Heart right ventricle (tissue), 16 donors: ENCODE measurements around the gene MMP11. TPM values are rescaled to one million over a fixed set of nuclear protein-coding genes. Genes with fewer than 3 reads are reported as not detected.

Experiments
- ATAC-seq, 8 donors: fragments of 200-7000 bp; cut with Tn5 transposase; one replicate each; pipeline ENCODE4 v1.9.1; 2020; ENCODE audit warnings: mild to moderate bottlenecking in 8 of 8, moderate library complexity in 8 of 8, moderate number of reproducible peaks in 1 of 8
- DNase-seq, 2 donors: peaks; one replicate each; pipeline ENCODE4 v3.0.0-alpha.2; 2020
- H3K27ac ChIP-seq, 10 donors: fragments of 200-600 bp; sonication (generic) in 2 of 10; one replicate each; pipeline versions ENCODE4 v1.5.0 to v1.8.0; 2020 to 2022; ENCODE audit warnings: mild to moderate bottlenecking in 3 of 10
- H3K27me3 ChIP-seq, 7 donors: fragments of 200-600 bp; one replicate each; pipeline ENCODE4 v1.8.0; 2021 to 2022; ENCODE audit warnings: mild to moderate bottlenecking in 2 of 7
- H3K36me3 ChIP-seq, 9 donors: fragments of 200-600 bp; sonication (generic) in 1 of 9; one replicate each; pipeline versions ENCODE4 v1.5.0 to v1.8.0; 2020 to 2022; ENCODE audit warnings: mild to moderate bottlenecking in 2 of 9
- H3K4me1 ChIP-seq, 9 donors: fragments of 200-600 bp; sonication (generic) in 1 of 9; one replicate each; pipeline versions ENCODE4 v1.5.0 to v1.8.0; 2020 to 2022; ENCODE audit warnings: mild to moderate bottlenecking in 4 of 9
- H3K4me3 ChIP-seq, 10 donors: fragments of 200-600 bp; sonication (generic) in 2 of 10; one replicate each; pipeline versions ENCODE4 v1.5.0 to v1.8.0; 2020 to 2022; ENCODE audit warnings: mild to moderate bottlenecking in 7 of 10, moderate library complexity in 2 of 10
- H3K9me3 ChIP-seq, 11 donors: fragments of 200-600 bp in 10 of 11; sonication (generic) in 2 of 11; one replicate each; pipeline versions ENCODE4 v1.5.0 to v1.8.0; 2013 to 2022; ENCODE audit warnings: mild to moderate bottlenecking in 2 of 11, control low read depth in 1 of 11, moderate library complexity in 1 of 11
- WGBS, 2 donors: extraction: QIAGEN DNeasy Blood & Tissue Kit; methylation state at CpG; one replicate each; pipeline ENCODE4 v1.1.7; 2013; ENCODE audit warnings: inconsistent platforms in 1 of 2; 5-methylcytosine and 5-hydroxymethylcytosine counted together
- intact Hi-C, 10 donors: fragments of 100-400 bp; cut with DNase I; formaldehyde crosslinking; loops; one replicate each; pipeline versions ENCODE4 v1.11.1 to v1.14.2; 2022
- polyA plus RNA-seq, 2 donors: library from polyadenylated mRNA; stranded (reverse); fragments of 200-250 nt; gene quantifications; one replicate each; pipeline ENCODE4 v1.2.3, GENCODE V29; 2013
- total RNA-seq, 10 donors: library from RNA; stranded (reverse); fragmentation: NEBNext Ultra II Directional in 3 of 10; extraction: Animal tissue kit (Norgen Biotek cat#: 25700) in 3 of 10; gene quantifications; one replicate each; pipeline versions ENCODE4 v1.2.1 to v1.2.4, GENCODE V29; 2021 to 2023
- TF ChIP-seq, protein P1 (sequence below), 9 donors: fragments of 200-600 bp; sonication (generic) in 2 of 9; IDR thresholded peaks; one replicate each; pipeline versions ENCODE4 v1.5.0 to v1.8.0; 2021 to 2022; ENCODE audit warnings: antibody characterized with exemption in 9 of 9, mild to moderate bottlenecking in 5 of 9, moderate library complexity in 1 of 9
- donor health status: Arrhythmogenic right ventricular cardiomyopathy.
- donor health status: ischemic (EF 13 %, LVEDD 7.1; RV severe dilation, severe dysfunction).
- donor health status: healthy with polysubstance abuse.
- donor health status: DM: no; HTN: yes; CAD: no.
- donor health status: DM: no; HTN: no; CAD: no.
- donor health status: ischemic (EF 25% LVEDD 6.9; RV normal size, moderate dysfunction).
- donor health status: ischemic (EF 25% LVEDD 5.7; RV mildly dilated, moderate dysfunction).
- donor health status: healthy.
- donor health status: DM: yes; HTN: yes; CAD: no.
- donor health status: Ischemic cardiomyopathy.
- donor health status: ischemic (EF 35%, LVEDD 5.7; RV mildly dilated, moderate dysfunction).
- donor health status: nonischemic (EF 11% LVEDD 7.7; RV severe dilation, severe dysfunction).
- donor health status: DM: yes; HTN: yes; CAD: no.
- donor health status: PGD.
- donor health status: ischemic (EF 29% LVEDD 5.4; RV normal size, mild dysfunction).
- donor health status: nonischemic (EF 23%, LVEDD 6.1; RV moderate dilation, normal function).

The MMP11 gene
- total and polyA plus RNA-seq, 12 donors: 3.5 to 23.4 (median 7.9) TPM

DNA sequence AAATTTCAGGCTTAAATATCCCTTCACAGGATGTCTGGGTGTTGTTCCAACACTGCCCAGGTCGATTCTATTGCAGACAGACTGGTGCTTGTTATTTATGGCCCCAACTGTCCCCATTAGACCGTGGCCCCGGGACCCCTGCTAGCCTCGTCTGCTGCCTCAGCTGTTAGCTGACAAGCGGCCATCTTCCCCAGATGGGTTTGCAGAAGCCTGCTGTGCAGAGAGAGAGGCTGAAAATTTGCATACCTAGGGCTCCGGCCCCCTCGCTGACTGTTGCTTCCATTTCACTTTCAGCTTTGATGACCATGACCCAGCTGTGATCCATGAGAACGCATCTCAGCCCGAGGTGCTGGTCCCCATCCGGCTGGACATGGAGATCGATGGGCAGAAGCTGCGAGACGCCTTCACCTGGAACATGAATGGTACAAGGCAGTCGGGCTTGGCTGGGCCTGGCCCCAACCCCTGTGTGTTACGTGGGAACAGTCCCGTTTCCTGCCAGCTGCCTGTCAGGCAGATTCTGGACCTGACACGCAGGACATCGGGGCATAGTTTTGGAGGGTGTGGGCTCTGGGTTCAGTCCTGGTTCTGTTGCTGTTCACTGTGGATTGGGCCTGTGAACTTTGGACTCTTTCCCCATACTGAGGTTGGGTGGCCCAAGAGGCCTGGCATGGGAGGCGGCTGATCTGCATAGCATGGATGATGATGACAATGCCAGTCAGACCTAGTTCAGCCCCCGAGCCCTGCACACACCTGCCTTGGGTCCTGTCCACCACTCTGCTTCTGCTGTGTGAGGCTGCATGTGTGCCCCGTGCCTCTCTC, 30.6 kb downstream of the MMP11 start:
- peak in 1 of 8 donors; percentile 23 for ATAC-seq
- DNase-seq: no peak
- Histone ChIP-seq H3K36me3 (peaks cover 0 to 100% (median 63%) of the 10 kb centered on the region in 9 donors), H3K9me3 (no peaks in the 10 kb centered on the region), H3K4me1 (no peaks in the 10 kb centered on the region), H3K27me3 (no peaks in the 10 kb centered on the region), H3K4me3 (no peak overlapping the region), H3K27ac (no peak overlapping the region)
- intact Hi-C loops: no loop called here
- WGBS, 2 donors: 82% methylated on average over 21 of the region's 21 CpGs
- TF ChIP-seq, protein P1, sequence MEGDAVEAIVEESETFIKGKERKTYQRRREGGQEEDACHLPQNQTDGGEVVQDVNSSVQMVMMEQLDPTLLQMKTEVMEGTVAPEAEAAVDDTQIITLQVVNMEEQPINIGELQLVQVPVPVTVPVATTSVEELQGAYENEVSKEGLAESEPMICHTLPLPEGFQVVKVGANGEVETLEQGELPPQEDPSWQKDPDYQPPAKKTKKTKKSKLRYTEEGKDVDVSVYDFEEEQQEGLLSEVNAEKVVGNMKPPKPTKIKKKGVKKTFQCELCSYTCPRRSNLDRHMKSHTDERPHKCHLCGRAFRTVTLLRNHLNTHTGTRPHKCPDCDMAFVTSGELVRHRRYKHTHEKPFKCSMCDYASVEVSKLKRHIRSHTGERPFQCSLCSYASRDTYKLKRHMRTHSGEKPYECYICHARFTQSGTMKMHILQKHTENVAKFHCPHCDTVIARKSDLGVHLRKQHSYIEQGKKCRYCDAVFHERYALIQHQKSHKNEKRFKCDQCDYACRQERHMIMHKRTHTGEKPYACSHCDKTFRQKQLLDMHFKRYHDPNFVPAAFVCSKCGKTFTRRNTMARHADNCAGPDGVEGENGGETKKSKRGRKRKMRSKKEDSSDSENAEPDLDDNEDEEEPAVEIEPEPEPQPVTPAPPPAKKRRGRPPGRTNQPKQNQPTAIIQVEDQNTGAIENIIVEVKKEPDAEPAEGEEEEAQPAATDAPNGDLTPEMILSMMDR (IDR thresholded peaks at IDR 0.05): no peak

DNA sequence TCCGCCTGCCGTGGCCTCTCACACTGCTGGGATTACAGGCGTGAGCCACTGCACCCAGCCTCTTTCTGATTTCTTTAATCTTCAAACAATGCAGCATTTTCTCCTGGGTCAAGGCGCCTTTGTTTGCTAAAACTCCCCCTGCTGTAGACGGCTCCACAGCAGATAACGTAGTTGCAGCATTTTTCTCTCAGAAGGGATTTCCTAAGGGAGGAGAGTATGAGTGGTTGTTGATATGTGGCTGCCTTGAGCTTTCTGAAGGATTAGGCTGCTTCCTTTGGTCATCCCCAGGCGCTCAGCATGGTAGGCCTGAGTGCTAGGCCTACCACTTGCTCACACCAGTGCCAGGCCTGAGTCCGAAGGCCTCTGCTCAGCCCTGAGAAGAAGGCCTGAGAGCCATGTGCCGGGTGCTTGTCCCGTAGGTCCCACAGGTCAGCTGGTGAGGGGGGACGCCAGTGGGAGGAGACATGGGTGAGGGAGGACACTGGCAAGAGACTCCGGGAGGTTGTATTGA, 32.2 kb downstream of the MMP11 start:
- Histone ChIP-seq H3K4me3 (no peak overlapping the region), H3K4me1 (no peaks in the 10 kb centered on the region), H3K27ac (no peak overlapping the region), H3K27me3 (no peaks in the 10 kb centered on the region), H3K9me3 (no peaks in the 10 kb centered on the region), H3K36me3 (peaks cover 0 to 100% (median 56%) of the 10 kb centered on the region in 9 donors)
- intact Hi-C loops: no loop called here
- DNase-seq (no peak), ATAC-seq (peak in 3 of 8 donors; percentile 8 to 24 (median 18))
- TF ChIP-seq, protein P1 (IDR thresholded peaks at IDR 0.05): no peak
- WGBS, 2 donors: 67 to 74% methylated on average over 12 of the region's 12 CpGs

DNA sequence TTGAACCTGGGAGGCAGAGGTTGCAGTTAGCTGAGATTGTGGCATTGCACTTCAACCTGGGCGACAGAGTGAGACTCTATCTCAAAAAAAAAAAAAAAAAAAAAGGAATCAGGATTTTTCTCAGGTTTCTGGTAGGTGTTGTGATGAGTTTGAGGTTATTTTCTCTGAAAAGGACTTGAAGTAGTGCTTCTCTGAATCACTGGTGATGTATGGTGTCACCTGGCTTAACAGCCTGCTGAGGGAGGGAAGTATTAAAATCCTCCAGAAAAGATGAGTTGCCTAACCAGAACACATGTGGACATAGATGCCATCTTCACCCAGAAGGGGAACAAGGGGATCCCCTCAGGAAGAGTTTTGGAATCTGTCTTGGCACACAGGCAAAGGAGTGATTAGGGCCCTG, 34.2 kb downstream of the MMP11 start:
- H3K9me3 ChIP-seq: no peaks in the 10 kb centered on the region
- ATAC-seq (no peak), DNase-seq (no peak)
- peaks cover 0 to 100% (median 48%) of the 10 kb centered on the region in 9 donors for H3K36me3 ChIP-seq
- H3K4me3 ChIP-seq: no peak overlapping the region
- no peaks in the 10 kb centered on the region for H3K4me1 ChIP-seq
- TF ChIP-seq, protein P1 (IDR thresholded peaks at IDR 0.05): no peak
- 94 to 100% methylated on average over 1 of the region's 1 CpG for WGBS, 2 donors
- no peaks in the 10 kb centered on the region for H3K27me3 ChIP-seq
- H3K27ac ChIP-seq: no peak overlapping the region
- intact Hi-C loops: no loop called here

DNA sequence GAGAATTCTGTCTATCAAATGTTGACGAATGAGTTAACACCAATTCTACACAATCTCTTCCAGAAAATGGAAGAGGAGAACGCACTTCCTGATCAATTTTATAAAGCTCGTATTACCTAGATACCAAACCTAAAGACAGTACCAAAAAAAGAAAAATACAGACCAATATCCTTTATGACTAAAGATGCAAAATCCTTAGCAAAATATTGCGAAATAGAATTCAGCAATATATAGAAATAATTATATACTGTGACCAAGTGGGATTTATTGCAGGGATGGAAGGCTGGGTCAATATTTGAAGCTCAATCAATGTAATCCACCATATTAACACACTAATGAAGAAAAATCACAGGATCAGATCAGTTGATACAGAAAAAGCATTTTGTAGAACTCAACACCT, 39.7 kb downstream of the MMP11 start:
- H3K4me1 ChIP-seq: peaks cover 0 to 34% (median 9%) of the 10 kb centered on the region in 9 donors
- ATAC-seq (no peak), DNase-seq (no peak)
- peaks cover 0 to 97% (median 18%) of the 10 kb centered on the region in 9 donors for H3K36me3 ChIP-seq
- 97 to 98% methylated on average over 4 of the region's 4 CpGs for WGBS, 2 donors
- H3K27me3 ChIP-seq: no peaks in the 10 kb centered on the region
- peak overlapping the region in 5 of 10 donors; percentile 23 to 57 (median 34) for H3K27ac ChIP-seq
- H3K9me3 ChIP-seq: no peaks in the 10 kb centered on the region
- intact Hi-C loops: no loop called here
- H3K4me3 ChIP-seq: no peak overlapping the region
- TF ChIP-seq, protein P1 (IDR thresholded peaks at IDR 0.05): no peak
